SK-N-SH (cell line): Measurements from ENCODE around the gene CLEC17A. TPM values are rescaled to one million over a fixed set of nuclear protein-coding genes. Genes with fewer than 3 reads are reported as not detected.
"Not testable (repeated sequence)": the region's sequence is repeated elsewhere in the genome, so short reads cannot be mapped to it uniquely, and the experiment has no call there.

Experiments used
- CTCF ChIA-PET: fragments of 300-600, 350-600 bp; formaldehyde crosslinking; extraction: SDS; loops from one replicate; lab custom pipeline; 2021; lab: Yijun Ruan, JAX
- POLR2A ChIA-PET: fragments of 350-600 bp; sonication (Branson Sonifier 250); formaldehyde crosslinking; extraction: SDS; loops from one replicate; lab custom pipeline; 2020; ENCODE audit warnings: antibody characterized with exemption, inconsistent platforms; lab: Yijun Ruan, JAX
- DNase-seq: peaks from one replicate; pipeline ENCODE4 v3.0.0; 2012
- H2AFZ ChIP-seq: fragments of 200-600 bp; sonication (generic); 2 replicates; pipeline ENCODE4 v1.8.1; 2016; ENCODE audit warnings: antibody characterized with exemption, mild to moderate bottlenecking, low read depth
- H3F3A ChIP-seq: fragments of 200-600 bp; sonication (generic); replicated peaks from 2 replicates; pipeline ENCODE3; 2016; ENCODE audit warnings: antibody characterized with exemption, mild to moderate bottlenecking; ENCODE audit not compliant: insufficient read depth
- H3K27ac ChIP-seq, 2 experiments: fragments of 200-500 bp in 1 of 2; fragments of 200-600 bp in 1 of 2; sonication (Bioruptor generic) in 1 of 2; sonication (generic), shearing (Covaris generic) in 1 of 2; 2 replicates each; pipeline versions ENCODE4 v1.5.1 to v1.6.1; 2014 to 2016; ENCODE audit warnings: low read depth in 2 of 2, inconsistent platforms in 1 of 2, low read length in 1 of 2, mild to moderate bottlenecking in 1 of 2, mixed read lengths in 1 of 2
- H3K27me3 ChIP-seq: fragments of 200-600 bp; sonication (generic), shearing (Covaris generic); 2 replicates; pipeline ENCODE4 v1.6.1; 2016; ENCODE audit warnings: mixed run types; ENCODE audit not compliant: insufficient read depth
- H3K36me3 ChIP-seq, 2 experiments: fragments of 200-500 bp in 1 of 2; fragments of 200-600 bp in 1 of 2; sonication (Bioruptor generic) in 1 of 2; sonication (generic) in 1 of 2; replicated peaks in 1 of 2; 2 replicates each; pipeline versions ENCODE3 to v1.5.1; 2014 to 2016; ENCODE audit warnings: low read length in 1 of 2, mild to moderate bottlenecking in 1 of 2; ENCODE audit not compliant: insufficient read depth in 2 of 2, control insufficient read depth in 1 of 2
- H3K4me1 ChIP-seq, 2 experiments: fragments of 200-500 bp in 1 of 2; fragments of 200-600 bp in 1 of 2; sonication (Bioruptor generic) in 1 of 2; sonication (generic), shearing (Covaris generic) in 1 of 2; 2 replicates each; pipeline versions ENCODE4 v1.5.1 to v1.6.1; 2014 to 2016; ENCODE audit warnings: low read depth in 1 of 2, low read length in 1 of 2, mixed run types in 1 of 2; ENCODE audit not compliant: insufficient read depth in 2 of 2, control insufficient read depth in 1 of 2
- H3K4me2 ChIP-seq: fragments of 200-600 bp; sonication (generic), shearing (Covaris generic); 2 replicates; pipeline ENCODE4 v1.6.1; 2017; ENCODE audit warnings: mixed run types
- H3K4me3 ChIP-seq, 2 experiments: fragments of 200-500 bp in 1 of 2; fragments of 200-600 bp in 1 of 2; sonication (Bioruptor generic) in 1 of 2; sonication (generic), shearing (Covaris generic) in 1 of 2; 2 replicates each; pipeline versions ENCODE4 v1.5.1 to v1.8.1; 2014 to 2016; ENCODE audit warnings: low read depth in 2 of 2, inconsistent platforms in 1 of 2, low read length in 1 of 2, mild to moderate bottlenecking in 1 of 2, mixed read lengths in 1 of 2, moderate library complexity in 1 of 2
- H3K79me2 ChIP-seq: fragments of 200-600 bp; sonication (generic); 2 replicates; pipeline ENCODE4 v1.8.1; 2017; ENCODE audit warnings: mild to moderate bottlenecking; ENCODE audit not compliant: insufficient read depth
- H3K9ac ChIP-seq: fragments of 200-600 bp; sonication (generic); 2 replicates; pipeline ENCODE4 v1.6.1; 2017; ENCODE audit warnings: mixed run types
- H3K9me2 ChIP-seq: fragments of 200-600 bp; sonication (generic); 2 replicates; pipeline ENCODE4 v1.6.1; 2017; ENCODE audit warnings: mixed run types
- H3K9me3 ChIP-seq: fragments of 200-600 bp; sonication (generic); 2 replicates; pipeline ENCODE4 v1.6.1; 2017; ENCODE audit warnings: mixed run types, mild to moderate bottlenecking, moderate library complexity
- H4K20me1 ChIP-seq: fragments of 200-600 bp; sonication (generic); 2 replicates; pipeline ENCODE4 v1.6.1; 2017; ENCODE audit warnings: mild to moderate bottlenecking, mixed run types; ENCODE audit not compliant: insufficient read depth
- EP300 ChIP-seq, 2 experiments: IDR thresholded peaks; 2 replicates each; pipeline versions ENCODE4 v1.4.0 to v1.6.1; 2012; ENCODE audit warnings: borderline replicate concordance in 1 of 2, low read depth in 1 of 2, low read length in 1 of 2
- GABPA ChIP-seq: IDR thresholded peaks from 2 replicates; pipeline ENCODE4 v1.4.0; 2012; ENCODE audit warnings: low read depth, mild to moderate bottlenecking
- GATA2 ChIP-seq: sonication (generic); formaldehyde crosslinking; IDR thresholded peaks from 2 replicates; pipeline ENCODE4 v1.5.0; 2020; ENCODE audit warnings: mild to moderate bottlenecking, missing genetic modification reagents
- MAX ChIP-seq: IDR thresholded peaks from 2 replicates; pipeline ENCODE4 v1.4.0; 2012; ENCODE audit warnings: low read depth
- MXI1 ChIP-seq: IDR thresholded peaks from 2 replicates; pipeline ENCODE4 v1.6.1; 2012; ENCODE audit warnings: mild to moderate bottlenecking, low read depth, low read length, improper control_type of control experiment
- POLR2AphosphoS5 ChIP-seq: IDR thresholded peaks from 2 replicates; pipeline ENCODE4 v1.6.1; 2012; ENCODE audit warnings: low read depth, low read length
- RAD21 ChIP-seq: IDR thresholded peaks from 2 replicates; pipeline ENCODE4 v1.6.1; 2012; ENCODE audit warnings: mild to moderate bottlenecking, low read length
- RCOR1 ChIP-seq: fragments of 150-350 bp; IDR thresholded peaks from 2 replicates; pipeline ENCODE4 v1.6.1; 2017; ENCODE audit warnings: antibody characterized with exemption, low read length
- RFX5 ChIP-seq: IDR thresholded peaks from 2 replicates; pipeline ENCODE4 v1.6.1; 2012; ENCODE audit warnings: mild to moderate bottlenecking, improper control_type of control experiment, low read length
- SMC3 ChIP-seq: IDR thresholded peaks from 2 replicates; pipeline ENCODE4 v1.6.1; 2012; ENCODE audit warnings: low read depth, low read length, improper control_type of control experiment
- USF1 ChIP-seq: IDR thresholded peaks from 2 replicates; pipeline ENCODE4 v1.4.0; 2012; ENCODE audit warnings: low read depth, borderline replicate concordance
- ZBTB33 ChIP-seq: IDR thresholded peaks from 2 replicates; pipeline ENCODE4 v1.4.0; 2012; ENCODE audit warnings: low read depth, borderline replicate concordance
- WGBS: methylation state at CpG from one replicate; pipeline ENCODE4 v1.1.6; 2017; ENCODE audit warnings: low lambda C conversion rate; 5-methylcytosine and 5-hydroxymethylcytosine counted together
- polyA plus RNA-seq, 3 experiments: library from polyadenylated mRNA; depleted of rRNA; stranded (reverse); fragments of >200 nt; gene quantifications; 2 replicates each; pipeline ENCODE4 v1.2.3, GENCODE V29; 2012
- TF ChIP-seq, protein P1 (sequence below): IDR thresholded peaks from 2 replicates; pipeline ENCODE4 v1.6.1; 2012; ENCODE audit warnings: mild to moderate bottlenecking, low read depth, low read length, moderate library complexity
- TF ChIP-seq, protein P2 (sequence below): fragments of 150-350 bp; IDR thresholded peaks from 2 replicates; pipeline ENCODE4 v1.6.1; 2016; ENCODE audit warnings: mild to moderate bottlenecking, low read depth, low read length

Gene CLEC17A
- polyA plus RNA-seq, 1 of the 3 experiments (the other 2 are of a cell fraction), result not detected

GRCh38 chr19:14611051-14611450 lies 28.2 kb downstream of the CLEC17A start:
- 17% methylated on average over 4 of the region's 4 CpGs for WGBS
- CTCF ChIA-PET, result no interaction called here

DNA sequence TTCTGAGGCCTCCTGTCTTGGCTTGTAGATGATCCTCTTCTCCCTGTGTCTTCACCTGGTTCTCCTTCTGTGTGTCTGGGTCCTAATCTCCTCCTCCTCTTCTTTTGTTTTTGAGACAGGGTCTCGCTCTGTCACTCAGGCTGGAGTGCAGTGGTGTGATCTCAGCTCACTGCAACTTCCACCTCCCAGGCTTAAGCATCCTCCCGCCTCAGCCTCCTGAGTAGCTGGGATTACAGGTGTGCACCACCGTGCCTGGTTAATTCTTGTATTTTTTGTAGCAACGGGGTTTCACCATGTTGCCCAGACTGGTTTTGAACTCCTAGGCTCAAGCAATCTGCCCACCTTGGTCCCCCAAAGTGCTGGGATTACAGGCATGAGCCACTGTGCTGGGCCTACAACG lies 29.4 kb downstream of the CLEC17A start:
- WGBS, result 0% methylated on average over 5 of the region's 5 CpGs
- CTCF ChIA-PET, H3K27me3 ChIP-seq, POLR2A ChIA-PET, H3K9me2 ChIP-seq, H3K79me2 ChIP-seq, H3F3A ChIP-seq, H3K4me3 ChIP-seq, DNase-seq, H3K27ac ChIP-seq, H3K36me3 ChIP-seq, H3K9me3 ChIP-seq, H3K4me1 ChIP-seq, H3K4me2 ChIP-seq, H2AFZ ChIP-seq, H4K20me1 ChIP-seq, H3K9ac ChIP-seq: not testable (repeated sequence)

More at GRCh38 chr19:14611051-14611450, 28.2 kb downstream of the CLEC17A start:
- H3K4me2 ChIP-seq, result no peak overlapping the region
- H3K36me3 ChIP-seq, result no peaks in the 10 kb centered on the region
- no peak overlapping the region for H3K9ac ChIP-seq
- DNase-seq, result no peak
- TF ChIP-seq MXI1, result no peak
- TF ChIP-seq, protein P1, sequence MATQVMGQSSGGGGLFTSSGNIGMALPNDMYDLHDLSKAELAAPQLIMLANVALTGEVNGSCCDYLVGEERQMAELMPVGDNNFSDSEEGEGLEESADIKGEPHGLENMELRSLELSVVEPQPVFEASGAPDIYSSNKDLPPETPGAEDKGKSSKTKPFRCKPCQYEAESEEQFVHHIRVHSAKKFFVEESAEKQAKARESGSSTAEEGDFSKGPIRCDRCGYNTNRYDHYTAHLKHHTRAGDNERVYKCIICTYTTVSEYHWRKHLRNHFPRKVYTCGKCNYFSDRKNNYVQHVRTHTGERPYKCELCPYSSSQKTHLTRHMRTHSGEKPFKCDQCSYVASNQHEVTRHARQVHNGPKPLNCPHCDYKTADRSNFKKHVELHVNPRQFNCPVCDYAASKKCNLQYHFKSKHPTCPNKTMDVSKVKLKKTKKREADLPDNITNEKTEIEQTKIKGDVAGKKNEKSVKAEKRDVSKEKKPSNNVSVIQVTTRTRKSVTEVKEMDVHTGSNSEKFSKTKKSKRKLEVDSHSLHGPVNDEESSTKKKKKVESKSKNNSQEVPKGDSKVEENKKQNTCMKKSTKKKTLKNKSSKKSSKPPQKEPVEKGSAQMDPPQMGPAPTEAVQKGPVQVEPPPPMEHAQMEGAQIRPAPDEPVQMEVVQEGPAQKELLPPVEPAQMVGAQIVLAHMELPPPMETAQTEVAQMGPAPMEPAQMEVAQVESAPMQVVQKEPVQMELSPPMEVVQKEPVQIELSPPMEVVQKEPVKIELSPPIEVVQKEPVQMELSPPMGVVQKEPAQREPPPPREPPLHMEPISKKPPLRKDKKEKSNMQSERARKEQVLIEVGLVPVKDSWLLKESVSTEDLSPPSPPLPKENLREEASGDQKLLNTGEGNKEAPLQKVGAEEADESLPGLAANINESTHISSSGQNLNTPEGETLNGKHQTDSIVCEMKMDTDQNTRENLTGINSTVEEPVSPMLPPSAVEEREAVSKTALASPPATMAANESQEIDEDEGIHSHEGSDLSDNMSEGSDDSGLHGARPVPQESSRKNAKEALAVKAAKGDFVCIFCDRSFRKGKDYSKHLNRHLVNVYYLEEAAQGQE, result no peak
- no peak for TF ChIP-seq RFX5
- H3K9me2 ChIP-seq, result no peaks in the 10 kb centered on the region
- no peaks in the 10 kb centered on the region for H3K79me2 ChIP-seq
- no peaks in the 10 kb centered on the region for H3F3A ChIP-seq
- H3K4me1 ChIP-seq, result no peaks in the 10 kb centered on the region
- no peak overlapping the region for H3K27ac ChIP-seq
- H3K9me3 ChIP-seq, result no peaks in the 10 kb centered on the region
- POLR2A ChIA-PET, result no interaction called here
- no peaks in the 10 kb centered on the region for H4K20me1 ChIP-seq
- peaks cover 7% of the 10 kb centered on the region for H3K27me3 ChIP-seq
- H2AFZ ChIP-seq, result no peak overlapping the region
- no peak overlapping the region for H3K4me3 ChIP-seq

GRCh38 chr19:14612657-14613056 lies 29.8 kb downstream of the CLEC17A start:
- Histone ChIP-seq H2AFZ (no peak overlapping the region), H3K27ac (no peak overlapping the region), H3K4me1 (no peaks in the 10 kb centered on the region), H3K9me2 (no peaks in the 10 kb centered on the region), H3K79me2 (no peaks in the 10 kb centered on the region), H3K36me3 (no peaks in the 10 kb centered on the region), H3K9ac (no peak overlapping the region), H3F3A (no peaks in the 10 kb centered on the region), H4K20me1 (no peaks in the 10 kb centered on the region), H3K4me3 (no peak overlapping the region), H3K27me3 (peaks cover 5% of the 10 kb centered on the region), H3K9me3 (no peaks in the 10 kb centered on the region), H3K4me2 (no peak overlapping the region)
- POLR2A ChIA-PET, result no interaction called here
- CTCF ChIA-PET, result no interaction called here
- WGBS, result 7% methylated on average over 4 of the region's 4 CpGs
- no peak for DNase-seq
- TF ChIP-seq MAX, result no peak
- TF ChIP-seq ZBTB33, result no peak
- no peak for TF ChIP-seq USF1
- TF ChIP-seq GATA2, result no peak
- TF ChIP-seq RFX5, result no peak
- no peak for TF ChIP-seq EP300 (IDR thresholded peaks at IDR 0.05; ENCODE audit: borderline replicate concordance in 1 of 2, low read depth in 1 of 2, low read length in 1 of 2)
- TF ChIP-seq SMC3, result no peak
- TF ChIP-seq RAD21, result no peak
- no peak for TF ChIP-seq RCOR1
- TF ChIP-seq GABPA, result no peak
- no peak for TF ChIP-seq POLR2AphosphoS5
- TF ChIP-seq, protein P2, sequence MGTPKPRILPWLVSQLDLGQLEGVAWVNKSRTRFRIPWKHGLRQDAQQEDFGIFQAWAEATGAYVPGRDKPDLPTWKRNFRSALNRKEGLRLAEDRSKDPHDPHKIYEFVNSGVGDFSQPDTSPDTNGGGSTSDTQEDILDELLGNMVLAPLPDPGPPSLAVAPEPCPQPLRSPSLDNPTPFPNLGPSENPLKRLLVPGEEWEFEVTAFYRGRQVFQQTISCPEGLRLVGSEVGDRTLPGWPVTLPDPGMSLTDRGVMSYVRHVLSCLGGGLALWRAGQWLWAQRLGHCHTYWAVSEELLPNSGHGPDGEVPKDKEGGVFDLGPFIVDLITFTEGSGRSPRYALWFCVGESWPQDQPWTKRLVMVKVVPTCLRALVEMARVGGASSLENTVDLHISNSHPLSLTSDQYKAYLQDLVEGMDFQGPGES, result no peak
